NCI-H524 (cell line): ENCODE measurements around the gene RNF224.
"Not testable (repeated sequence)": the region's sequence is repeated elsewhere in the genome, so short reads cannot be mapped to it uniquely, and the experiment has no call there.

ENCODE experiments used
- DNase-seq, 2 experiments: peaks; one replicate each; lab custom pipeline; 2025; lab: John Stamatoyannopoulos, UW

The RNF224 gene

DNA sequence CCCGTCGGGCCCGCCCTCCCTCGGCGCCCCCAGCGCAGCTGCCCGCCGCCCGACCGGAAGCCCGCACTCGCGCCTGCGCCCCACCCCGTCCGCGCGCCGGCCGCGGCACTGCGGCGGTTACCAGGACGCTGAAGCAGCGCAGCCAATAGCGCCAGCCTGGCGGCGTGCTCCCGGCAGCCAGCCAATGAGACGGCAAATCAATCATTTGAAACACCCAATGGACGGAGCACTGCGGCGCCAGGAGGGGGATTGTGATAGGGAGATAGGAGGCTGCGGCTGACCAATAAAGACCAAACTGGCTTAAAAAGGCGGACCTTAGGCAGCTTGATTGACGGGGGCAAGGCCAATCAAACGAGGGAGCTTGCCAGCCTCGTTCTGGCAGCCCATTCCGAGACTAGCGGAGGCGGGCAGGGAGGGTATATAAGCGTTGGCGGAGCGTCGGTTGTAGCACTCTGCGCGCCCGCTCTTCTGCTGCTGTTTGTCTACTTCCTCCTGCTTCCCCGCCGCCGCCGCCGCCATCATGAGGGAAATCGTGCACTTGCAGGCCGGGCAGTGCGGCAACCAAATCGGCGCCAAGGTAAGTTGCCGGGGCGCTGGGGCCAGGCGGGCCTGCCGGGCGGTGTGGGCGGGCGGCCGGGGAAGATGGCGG lies 13.7 kb downstream of the RNF224 start, which contains the start of gene TUBB4B:
TSS of gene TUBB4B (plus strand) at position 447 of the 649 bp plus-strand sequence. CDS start at position 521, 74 bp downstream.
- DNase-seq = peak; percentile 100

DNA sequence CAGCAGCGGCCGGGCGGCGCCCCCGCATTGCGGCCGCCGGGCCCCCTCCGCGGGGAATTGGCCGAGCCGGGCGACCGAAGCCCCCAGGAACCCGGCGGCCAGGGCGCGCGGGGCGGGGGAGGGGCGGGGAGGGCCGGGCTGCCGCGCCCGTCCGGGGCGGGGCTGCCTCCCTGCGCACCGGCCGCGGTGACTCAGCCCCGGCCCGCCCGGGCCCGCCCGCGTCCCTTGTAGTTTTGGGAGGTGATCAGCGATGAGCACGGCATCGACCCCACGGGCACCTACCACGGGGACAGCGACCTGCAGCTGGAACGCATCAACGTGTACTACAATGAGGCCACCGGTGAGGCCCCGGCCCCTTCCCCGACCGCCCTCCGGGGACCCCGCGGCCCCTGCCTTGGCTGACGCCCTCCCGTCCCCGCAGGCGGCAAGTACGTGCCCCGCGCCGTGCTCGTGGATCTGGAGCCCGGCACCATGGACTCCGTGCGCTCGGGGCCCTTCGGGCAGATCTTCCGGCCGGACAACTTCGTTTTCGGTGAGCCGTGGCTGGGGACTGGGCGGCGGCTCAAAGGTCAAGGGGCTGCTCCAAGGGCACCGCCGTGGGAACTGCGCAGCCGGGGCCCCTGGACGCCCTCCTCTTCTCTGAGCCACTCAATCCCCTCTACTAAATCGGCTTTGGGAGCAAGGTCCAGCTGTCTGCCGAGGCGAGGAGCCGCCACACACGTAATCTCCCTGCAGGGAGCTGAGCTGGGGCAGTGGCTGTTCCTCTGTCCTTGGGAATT lies 14.4 kb downstream of the RNF224 start:
- peak; percentile 55 to 82 for DNase-seq

DNA sequence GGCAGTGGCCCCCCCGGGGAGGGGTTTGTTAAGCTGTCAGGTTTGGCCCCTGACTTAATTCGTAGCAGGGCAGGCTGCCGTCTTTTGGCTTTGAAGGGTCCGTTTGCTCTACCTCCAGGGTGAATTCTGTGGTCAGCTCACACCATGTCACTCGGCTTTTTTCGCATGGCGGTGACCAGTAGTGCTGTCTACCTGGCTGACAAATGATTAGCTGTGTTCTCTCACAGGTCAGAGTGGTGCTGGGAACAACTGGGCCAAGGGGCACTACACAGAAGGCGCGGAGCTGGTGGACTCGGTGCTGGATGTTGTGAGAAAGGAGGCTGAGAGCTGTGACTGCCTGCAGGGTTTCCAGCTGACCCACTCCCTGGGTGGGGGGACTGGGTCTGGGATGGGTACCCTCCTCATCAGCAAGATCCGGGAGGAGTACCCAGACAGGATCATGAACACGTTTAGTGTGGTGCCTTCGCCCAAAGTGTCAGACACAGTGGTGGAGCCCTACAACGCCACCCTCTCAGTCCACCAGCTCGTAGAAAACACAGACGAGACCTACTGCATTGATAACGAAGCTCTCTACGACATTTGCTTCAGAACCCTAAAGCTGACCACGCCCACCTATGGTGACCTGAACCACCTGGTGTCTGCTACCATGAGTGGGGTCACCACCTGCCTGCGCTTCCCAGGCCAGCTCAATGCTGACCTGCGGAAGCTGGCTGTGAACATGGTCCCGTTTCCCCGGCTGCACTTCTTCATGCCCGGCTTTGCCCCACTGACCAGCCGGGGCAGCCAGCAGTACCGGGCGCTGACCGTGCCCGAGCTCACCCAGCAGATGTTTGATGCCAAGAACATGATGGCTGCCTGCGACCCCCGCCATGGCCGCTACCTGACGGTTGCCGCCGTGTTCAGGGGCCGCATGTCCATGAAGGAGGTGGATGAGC lies 15.2 kb downstream of the RNF224 start:
- no peak for DNase-seq

DNA sequence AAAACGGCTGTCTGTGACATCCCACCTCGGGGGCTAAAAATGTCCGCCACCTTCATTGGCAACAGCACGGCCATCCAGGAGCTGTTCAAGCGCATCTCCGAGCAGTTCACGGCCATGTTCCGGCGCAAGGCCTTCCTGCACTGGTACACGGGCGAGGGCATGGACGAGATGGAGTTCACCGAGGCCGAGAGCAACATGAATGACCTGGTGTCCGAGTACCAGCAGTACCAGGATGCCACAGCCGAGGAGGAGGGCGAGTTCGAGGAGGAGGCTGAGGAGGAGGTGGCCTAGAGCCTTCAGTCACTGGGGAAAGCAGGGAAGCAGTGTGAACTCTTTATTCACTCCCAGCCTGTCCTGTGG lies 15.9 kb downstream of the RNF224 start:
- DNase-seq = not testable (repeated sequence)

DNA sequence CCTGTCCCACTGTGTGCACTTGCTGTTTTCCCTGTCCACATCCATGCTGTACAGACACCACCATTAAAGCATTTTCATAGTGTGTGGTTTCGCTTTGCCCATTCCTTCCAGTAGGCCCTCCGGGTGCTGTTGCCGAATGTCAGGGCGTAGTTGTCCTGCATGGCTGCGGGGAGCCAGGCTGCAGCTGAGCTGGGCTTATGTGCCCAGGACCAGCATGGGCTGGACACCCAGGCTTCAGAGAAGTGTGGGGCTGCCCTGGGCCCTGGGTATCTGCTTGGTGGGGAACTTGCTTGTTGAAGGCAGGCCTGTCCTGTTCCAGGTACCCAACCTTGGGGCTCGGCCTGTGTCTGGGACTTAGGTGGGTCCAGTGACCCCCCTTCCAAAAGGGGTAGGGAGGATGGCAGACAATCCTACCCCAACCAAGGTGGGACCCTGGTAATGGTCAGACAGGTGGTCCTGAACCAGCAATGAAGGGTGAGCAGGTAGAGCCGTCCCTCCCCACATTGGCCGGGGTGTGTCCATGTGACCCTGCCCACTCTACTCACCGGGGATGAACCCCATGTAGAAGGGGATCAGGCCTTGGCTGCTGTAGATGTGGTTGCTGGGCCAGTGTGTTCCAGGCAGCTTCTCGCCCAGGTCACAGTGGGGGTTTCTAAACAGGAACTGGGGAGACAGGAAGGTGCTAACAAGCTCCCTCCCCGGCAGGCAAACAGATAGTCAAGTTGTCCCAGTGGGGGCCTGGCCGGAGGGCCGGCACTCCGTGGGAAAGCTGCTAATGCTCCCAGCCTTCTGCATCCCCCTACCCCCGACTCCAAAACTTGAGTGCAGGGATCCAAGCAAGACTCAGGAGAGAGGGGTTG lies 16.6 kb downstream of the RNF224 start:
- no peak for DNase-seq

DNA sequence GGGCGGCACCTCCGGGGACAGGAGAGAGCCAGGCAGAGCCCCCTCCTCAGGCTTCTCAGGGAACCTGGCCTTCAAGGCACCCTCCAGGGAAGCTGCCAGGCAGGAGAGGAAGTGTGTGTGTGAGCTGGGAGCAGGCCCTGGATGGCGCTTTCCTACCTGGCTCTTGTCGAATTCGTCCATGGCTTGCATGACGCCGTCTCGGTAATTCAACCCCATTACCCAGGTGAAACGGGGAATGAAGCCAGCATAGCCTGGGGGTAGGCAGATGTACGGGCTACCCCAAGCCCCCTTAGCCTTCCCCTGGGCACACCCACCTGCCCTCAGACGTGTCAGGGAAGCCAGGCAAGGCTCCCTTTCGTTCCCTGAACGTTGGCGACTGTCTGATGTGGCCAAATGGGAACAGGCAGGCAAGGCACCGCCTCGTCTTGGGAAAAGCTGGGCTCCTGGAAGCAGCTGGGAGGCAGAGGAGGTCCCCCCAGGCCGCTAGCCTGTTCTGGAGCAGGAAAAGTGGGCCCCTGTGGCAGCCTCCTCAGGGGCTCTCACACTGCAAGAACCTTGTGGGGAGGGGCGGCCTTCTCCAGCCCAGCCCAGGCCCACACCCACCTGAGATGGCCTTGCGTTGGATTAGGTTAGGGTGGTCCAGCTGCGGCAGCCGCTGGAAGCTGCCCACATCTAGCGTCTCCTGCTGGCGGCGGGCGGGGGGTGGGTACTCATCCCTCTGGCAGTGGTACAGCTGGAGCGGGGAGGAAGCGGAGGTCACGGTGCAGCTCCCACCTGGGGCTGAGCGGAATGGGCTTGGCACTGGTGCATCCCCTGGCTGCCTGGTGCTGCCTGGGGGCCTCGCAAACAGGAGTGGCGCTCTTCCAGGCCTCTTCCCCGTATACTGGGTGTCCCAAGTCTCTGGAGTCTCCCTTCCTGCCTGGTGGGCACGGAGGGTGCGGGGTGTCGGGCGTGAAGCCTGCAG lies 17.5 kb downstream of the RNF224 start:
- no peak for DNase-seq

DNA sequence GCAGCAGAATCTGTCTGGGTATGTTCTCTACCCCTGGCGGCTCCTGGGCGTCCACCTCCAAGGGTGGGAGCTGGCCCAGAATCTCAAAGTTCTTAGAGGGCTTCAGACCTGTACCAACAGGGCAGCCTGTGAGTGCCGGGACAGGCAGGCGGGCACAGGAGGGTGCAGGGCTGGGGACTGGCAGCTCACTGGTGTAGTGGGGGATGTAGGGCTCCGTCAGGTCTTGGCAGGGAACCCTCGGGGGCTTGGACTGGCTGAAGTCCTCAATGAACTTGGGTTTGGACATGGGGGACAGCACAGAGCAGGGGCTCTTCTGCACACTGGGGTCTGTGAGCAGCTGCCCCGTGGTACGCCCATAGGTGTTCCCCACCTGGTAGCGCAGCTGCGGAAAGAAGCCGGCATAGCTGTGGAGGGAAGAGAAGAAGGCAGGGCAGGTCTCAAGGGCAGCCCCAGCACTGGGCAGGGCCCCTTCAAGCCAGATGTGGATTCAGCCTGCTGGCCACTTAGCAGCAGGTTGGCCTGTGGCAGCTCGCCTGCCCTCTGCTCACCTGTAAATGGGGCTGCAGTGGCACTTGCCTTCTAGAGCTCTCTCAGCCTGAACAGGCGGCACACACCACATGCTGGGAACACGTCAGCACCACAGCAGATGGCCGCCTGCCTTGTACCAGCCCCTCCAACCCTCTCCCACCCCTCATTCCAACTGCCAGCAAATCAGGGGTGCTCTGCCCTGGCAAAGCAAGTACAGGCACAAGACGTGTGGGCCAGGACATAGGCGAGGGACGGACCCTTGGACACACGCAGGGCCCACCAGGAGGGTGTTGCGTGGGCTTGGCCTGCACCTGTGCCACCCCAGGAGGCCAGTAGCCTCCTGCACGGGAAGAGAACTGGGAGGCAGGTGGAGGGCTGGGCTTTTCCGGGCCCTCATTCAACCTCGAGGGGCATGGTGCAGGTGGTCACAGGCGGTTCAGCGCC lies 18.4 kb downstream of the RNF224 start:
- peak; percentile 69 to 88 for DNase-seq

DNA sequence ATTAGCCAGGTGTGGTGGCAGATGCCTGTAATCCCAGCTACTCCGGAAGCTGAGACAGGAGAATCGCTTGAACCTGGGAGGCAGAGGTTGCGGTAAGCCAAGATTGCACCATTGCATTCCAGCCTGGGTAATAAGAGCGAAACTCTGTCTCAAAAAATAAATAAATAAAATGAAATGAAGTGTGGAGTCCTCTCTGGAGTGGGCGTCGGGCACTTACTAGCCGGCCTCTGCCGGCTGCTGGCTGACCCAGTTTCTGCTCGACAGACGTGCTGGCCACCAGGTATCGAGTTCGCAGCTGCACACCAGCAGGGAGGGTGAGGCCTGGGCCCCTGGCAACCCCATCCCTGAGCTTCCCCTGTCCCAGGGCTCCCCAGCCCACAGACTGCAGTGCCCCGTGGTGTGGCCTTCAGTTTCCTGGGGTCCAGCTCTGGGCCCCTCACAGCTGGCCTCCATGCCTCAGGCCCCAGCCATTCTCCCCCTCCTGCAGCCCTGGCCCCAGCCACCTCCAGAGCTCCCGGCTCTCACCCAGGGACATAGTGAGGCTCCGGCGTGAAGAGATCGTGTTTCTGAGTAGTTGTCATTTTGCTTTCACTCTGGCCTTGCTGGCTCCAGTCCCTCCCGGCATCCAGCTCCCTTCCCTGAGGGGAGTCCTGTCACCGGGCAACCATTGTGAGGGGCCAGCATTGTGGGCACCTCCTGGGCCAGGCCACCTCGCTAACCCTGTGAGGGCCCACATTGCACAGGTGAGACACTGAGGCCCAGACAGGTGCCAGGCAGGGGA lies 20.0 kb downstream of the RNF224 start:
- no peak for DNase-seq

DNA sequence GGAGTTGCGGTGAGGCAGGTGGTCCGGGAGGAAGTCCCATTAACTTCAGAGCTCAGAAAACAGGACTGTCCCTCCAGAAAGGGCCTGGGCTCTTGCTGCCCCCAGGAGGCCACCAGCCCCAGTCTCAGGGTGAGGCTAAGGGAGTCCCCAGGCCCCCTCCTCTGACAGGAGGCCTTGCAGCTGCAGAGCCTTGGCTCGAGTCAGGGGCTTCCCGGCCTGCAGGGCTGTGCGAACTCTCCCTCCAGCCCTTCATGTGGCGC lies 20.5 kb downstream of the RNF224 start:
- DNase-seq = no peak

DNA sequence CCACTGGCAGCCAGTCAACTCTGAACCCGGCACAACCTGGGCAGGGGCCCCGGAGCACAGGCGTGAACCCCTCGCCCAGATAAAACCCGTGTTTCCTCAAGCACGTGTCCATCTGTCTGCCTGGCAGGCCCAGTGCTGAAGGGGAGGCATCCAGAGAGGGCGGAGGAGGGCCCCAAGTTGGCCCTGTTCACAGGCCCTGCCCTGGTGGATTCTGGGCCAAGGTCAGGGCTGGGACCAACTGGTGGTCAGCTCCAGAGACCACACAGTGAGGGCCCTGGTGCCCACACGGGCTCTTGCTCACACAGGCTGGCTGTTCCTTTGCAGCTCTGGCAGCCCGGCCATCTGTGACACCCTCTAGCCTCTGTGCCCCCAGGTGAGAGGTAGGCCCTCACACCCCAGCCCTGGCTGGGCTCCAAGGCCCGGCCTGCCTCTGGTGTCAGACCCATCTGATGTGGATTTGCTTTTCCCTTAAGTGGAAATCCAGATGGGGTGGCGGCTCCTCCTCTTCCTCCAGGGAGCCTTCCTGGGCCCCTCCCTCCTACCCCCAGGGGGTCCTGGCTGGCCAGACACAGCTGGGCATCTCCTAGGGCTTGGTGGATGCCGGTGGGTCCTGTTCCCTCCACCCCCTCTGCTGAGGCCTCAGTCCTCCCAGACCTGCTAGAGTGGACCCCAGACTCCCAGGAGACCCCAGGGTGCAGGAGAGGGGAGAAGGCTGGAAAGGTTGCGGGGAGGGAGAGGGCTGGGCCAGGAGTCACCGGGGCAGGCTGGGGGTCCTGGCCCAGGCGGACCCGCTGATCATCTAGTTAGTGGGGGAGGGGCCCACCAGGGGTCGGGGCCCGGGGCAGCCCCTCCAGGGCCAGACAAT lies 23.3 kb downstream of the RNF224 start:
- DNase-seq = peak; percentile 63 to 79

DNA sequence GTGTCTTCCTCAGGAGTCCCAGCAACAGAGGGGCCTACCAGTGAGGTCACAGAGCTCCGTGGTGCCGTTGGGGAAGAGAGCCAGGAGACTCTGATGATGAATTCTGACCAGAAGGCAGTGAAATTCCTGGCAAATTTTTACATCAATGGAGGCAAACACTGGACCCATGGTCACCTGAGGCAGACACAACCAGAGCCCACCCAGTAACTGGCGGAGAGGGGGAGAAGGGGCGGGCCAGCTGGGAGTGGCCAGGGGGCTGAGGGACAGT lies 23.8 kb downstream of the RNF224 start, which contains the start of gene STPG3:
TSS of gene STPG3 (plus strand) at position 93 of the 268 bp plus-strand sequence. CDS start at position 94, 1 bp downstream.
- no peak for DNase-seq

DNA sequence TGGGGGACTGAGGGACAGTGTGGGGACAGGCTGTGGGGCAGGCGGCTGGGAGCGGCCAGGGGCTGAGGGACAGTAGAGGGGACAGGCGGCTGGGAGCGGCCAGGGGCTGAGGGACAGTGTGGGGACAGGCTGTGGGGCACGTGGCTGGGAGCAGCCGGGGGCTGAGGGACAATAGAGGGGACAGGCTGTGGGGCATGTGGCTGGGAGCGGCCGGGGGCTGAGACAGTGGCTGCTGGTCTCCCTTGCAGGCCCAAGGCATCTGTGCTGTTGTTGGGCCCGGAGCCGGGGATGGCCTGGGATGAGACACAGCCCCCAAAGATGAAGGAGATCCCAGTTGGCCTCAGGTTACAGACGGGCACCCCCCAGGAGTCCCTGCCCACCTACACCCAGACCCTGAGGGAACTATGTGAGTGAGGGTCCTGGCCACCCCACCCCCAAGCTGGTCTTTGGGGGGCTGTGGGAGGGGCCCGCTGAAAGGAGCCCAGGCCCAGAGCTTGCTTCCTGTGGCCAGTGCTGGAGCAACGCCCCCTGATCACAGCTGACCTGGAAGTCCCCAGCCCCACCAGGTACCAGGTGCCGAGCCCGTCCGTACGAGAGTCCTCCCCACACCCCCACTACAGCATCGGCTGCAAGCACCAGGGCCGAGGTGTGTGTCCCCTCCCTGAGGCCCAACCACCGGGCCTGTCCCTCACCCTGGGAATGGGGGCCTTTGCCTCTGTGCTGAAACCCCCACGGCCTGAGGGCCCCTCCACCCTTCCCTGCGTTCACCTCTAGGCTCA lies 24.4 kb downstream of the RNF224 start:
- DNase-seq = no peak

DNA sequence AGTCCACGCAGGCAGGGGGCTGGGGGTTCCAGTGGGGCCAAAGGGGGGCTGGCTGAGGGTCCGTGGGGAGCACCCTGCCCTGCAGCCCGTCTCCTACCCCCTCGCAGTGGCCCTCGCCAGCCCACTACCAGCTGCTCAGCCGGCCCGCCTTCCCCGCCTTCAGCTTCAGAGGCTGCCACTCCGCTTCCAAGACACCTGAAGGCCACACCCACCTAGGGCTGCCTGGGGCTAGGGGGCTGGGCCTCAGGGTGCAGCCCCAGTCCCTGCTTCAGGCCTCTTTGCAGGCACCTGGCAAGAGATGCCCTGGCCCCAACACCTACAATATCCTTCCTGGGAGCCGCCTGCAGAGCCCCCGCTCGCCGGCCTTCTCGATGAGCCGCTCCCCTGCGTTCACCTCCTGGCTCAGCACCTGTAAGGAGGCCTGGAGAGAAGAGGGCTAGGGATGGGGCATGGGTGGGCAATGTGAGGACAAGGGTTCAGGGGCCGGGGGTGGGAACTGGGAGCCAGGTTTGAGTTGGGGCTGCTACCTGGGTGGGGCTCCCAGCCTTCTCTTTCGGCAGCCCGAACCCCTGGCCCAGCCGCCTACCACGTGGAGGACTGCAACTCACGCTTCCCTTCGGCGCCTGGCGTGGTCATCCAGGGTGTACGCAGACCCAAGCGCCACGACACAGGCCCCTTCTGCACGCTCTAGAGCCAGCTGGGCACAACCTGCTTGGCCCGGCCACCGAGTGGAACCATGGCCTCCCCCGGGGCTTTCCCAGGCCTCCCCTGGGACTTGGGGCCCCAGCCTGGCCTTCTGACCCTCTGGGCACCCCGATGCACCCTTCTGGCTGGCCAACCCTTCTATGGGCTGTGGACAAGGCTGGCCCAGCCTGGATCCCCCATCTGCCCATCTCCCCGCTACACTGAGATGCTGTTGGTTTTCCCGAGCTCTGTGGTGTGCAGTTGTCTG lies 25.5 kb downstream of the RNF224 start:
- DNase-seq = no peak

DNA sequence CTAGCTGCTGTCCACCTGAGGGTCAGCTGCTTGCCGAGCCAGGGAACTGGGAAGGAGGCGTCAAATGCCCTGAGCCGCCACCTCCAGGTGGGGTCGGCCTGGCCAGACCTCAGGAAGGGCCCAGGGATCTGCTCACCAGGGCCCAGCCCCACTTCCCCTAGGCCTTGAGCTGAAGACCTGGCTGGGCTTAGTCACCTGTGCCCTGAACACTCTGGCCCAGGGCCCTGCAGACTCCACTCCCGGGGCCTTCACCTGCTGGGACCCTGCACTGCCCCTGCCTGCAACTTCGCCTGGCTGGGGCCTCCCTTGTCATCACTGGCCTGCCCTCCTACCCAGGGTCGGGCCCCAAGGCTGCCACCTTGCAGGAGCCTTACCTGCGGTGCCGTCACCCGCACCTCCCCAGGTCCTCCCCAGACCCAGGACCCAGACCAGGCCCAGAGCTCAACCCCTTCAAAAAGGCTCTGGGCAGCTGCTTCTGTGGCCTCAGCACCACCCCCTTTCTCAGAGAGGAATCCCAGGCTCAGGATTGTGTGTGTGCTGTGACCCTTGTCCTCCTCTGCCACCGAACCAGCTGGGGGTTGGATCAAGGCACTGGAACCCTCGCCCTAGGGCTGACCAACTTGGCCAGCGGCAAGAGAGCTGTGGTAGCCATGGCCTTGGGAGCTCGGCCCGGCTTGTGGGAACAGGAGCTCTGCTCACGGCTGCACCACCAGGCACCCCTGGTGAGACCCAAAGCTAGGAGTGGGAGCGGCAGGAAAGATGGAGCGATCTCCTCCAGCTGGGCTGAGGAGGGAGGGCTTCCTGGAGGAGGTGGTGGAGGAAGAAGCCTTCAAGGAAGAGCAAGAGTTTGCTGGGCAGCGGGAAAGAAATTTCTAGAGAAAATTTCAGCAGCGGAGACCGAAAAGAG lies 26.7 kb downstream of the RNF224 start:
- no peak for DNase-seq
